IMR-90 (cell line): Measurements from ENCODE around the gene NEK5.
"Not testable (repeated sequence)": the region's sequence is repeated elsewhere in the genome, so short reads cannot be mapped to it uniquely, and the experiment has no call there.

Experiments
- BHLHE40 ChIP-seq: fragments of 150-350 bp; IDR thresholded peaks from 2 replicates; pipeline ENCODE4 v1.6.1; 2016; ENCODE audit warnings: mild to moderate bottlenecking, low read depth, low read length
- CEBPB ChIP-seq: IDR thresholded peaks from 2 replicates; pipeline ENCODE4 v1.6.1; 2012; ENCODE audit warnings: low read depth, low read length, improper control_type of control experiment
- CHD1 ChIP-seq: IDR thresholded peaks from 2 replicates; pipeline ENCODE4 v1.6.1; 2012; ENCODE audit warnings: low read depth, low read length, improper control_type of control experiment
- CTCF ChIP-seq: conservative IDR thresholded peaks from 2 replicates; pipeline ENCODE4 v1.5.1; 2012; ENCODE audit warnings: mild to moderate bottlenecking, low read depth, low read length, improper control_type of control experiment
- FOS ChIP-seq: fragments of 150-350 bp; IDR thresholded peaks from 2 replicates; pipeline ENCODE4 v1.6.1; 2016; ENCODE audit warnings: low read depth, low read length
- MAFK ChIP-seq: IDR thresholded peaks from 2 replicates; pipeline ENCODE4 v1.6.1; 2012; ENCODE audit warnings: low read depth, low read length, improper control_type of control experiment
- MXI1 ChIP-seq: IDR thresholded peaks from 2 replicates; pipeline ENCODE4 v1.6.1; 2012; ENCODE audit warnings: low read depth, mild to moderate bottlenecking, low read length, moderate library complexity, borderline replicate concordance
- POLR2A ChIP-seq: IDR thresholded peaks from 2 replicates; pipeline ENCODE4 v1.6.1; 2012; ENCODE audit warnings: mild to moderate bottlenecking, low read depth, low read length
- RAD21 ChIP-seq: IDR thresholded peaks from 2 replicates; pipeline ENCODE4 v1.6.1; 2012; ENCODE audit warnings: low read length, improper control_type of control experiment
- RFX5 ChIP-seq: IDR thresholded peaks from 2 replicates; pipeline ENCODE4 v1.8.0; 2012; ENCODE audit warnings: low read depth, mild to moderate bottlenecking, low read length, moderate library complexity
- USF2 ChIP-seq: fragments of 150-350 bp; IDR thresholded peaks from 2 replicates; pipeline ENCODE4 v1.6.1; 2017; ENCODE audit warnings: mild to moderate bottlenecking, antibody characterized with exemption, low read length, low read depth

GRCh38 chr13:52173970-52174369 is 45.1 kb upstream of the NEK5 start:
- TF ChIP-seq CTCF, POLR2A, MXI1, CHD1, RAD21, CEBPB, MAFK, FOS, USF2, BHLHE40, RFX5: not testable (repeated sequence)
